NCI-H345 (cell line): ENCODE results near the gene LAMB4.
"Not testable (repeated sequence)": the region's sequence is repeated elsewhere in the genome, so short reads cannot be mapped to it uniquely, and the experiment has no call there.

Experiments used
- DNase-seq: peaks from one replicate; lab custom pipeline; 2025; lab: John Stamatoyannopoulos, UW

LAMB4 gene

DNA sequence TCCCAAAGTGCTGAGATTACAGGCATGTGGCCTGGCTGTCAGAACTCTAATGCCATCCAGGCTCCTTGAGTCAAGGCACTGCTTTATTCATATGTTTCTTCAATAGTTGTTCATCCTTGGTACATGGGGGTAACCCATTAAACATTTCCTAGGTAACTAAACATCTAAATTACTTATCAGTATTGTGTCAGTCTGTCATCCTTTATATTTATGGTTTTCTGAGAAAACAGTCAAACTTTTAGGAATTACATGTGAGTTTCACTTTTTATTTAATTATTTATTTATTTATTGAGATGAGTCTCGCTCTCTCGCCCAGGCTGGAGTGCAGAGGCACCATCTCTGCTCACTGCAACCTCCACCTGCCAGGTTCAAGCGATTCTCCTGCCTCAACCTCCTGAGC is 81.7 kb downstream of the LAMB4 start:
- no peak for DNase-seq

DNA sequence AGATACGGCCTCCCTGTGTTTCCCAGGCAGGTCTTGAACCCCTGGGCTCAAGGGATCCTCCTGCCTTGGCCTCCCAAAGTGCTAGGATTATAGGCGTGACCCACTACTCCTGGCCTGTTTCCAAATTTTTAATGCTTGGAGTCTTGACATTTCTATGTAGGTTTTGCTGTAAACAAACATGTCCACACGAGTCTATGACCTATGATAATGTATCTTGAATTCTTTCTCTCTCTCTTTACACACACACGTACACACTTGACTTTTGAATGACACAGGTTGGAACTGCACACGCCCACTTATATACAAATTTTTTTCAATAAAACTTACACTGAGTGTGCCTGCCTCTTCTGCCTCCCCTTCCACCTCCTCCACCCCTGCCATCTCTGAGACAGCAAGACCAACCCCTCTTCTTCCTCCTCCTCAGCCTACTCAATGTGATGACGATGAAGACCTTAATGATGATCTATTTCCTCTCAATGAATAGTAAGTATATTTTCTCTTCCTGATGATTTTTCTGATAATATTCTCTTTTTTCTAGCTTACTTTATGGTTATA is 83.1 kb downstream of the LAMB4 start:
- DNase-seq, result no peak

DNA sequence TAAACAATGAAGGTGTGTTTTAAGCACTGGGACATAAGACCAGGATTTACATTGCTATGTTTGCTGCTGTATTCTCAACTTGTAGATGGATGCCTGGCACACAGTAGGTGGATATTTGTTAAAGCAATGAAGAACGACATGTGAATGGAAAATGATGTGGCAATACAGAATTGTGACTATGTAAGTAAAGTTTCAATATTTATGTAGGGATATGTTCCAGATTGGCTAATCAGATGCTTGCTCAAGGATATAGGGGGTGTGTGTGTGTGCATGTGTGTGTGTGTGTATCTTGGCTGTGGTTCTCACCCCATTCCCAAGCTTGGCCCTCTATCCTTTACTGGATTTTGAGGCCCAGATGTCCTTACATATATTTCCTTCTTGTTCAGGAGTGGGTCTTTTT is 84.5 kb downstream of the LAMB4 start:
- no peak for DNase-seq

DNA sequence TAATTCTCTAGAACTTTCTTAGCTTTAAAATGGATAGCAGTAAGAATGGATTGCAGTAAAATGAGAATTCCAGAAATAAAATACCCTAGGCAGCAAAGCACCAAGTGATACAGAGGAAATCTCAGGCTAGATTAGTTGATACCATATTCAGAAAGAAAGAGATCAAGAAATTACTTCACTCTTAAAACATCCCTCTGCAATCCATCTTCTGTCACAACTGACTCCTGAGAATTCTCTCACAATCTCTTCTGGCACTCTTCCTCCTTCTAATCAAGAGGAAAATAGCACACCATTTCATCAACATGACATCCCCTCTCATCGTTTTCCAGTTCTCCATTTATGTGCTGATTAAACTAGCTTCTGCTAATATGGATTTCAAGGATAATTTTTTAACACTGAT is 85.0 kb downstream of the LAMB4 start:
- DNase-seq, result no peak

DNA sequence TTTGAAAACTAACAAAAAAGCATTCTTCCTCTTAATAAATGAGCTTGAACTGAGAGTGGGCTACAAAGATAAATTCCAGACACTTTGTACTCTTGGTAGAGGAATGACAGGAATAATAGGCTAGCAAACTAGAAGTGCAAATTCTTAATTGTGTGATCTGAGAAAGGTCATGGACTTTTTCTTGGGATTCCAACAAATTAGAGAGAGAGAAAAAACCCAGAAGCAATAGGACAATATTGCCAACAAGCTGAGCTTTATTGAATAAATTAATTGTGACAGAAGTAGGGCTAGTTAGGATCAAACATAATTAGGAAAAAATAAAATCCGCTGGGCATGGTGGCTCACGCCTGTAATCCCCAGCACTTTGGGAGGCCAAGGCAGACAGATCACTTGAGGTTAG is 85.8 kb downstream of the LAMB4 start:
- no peak for DNase-seq

DNA sequence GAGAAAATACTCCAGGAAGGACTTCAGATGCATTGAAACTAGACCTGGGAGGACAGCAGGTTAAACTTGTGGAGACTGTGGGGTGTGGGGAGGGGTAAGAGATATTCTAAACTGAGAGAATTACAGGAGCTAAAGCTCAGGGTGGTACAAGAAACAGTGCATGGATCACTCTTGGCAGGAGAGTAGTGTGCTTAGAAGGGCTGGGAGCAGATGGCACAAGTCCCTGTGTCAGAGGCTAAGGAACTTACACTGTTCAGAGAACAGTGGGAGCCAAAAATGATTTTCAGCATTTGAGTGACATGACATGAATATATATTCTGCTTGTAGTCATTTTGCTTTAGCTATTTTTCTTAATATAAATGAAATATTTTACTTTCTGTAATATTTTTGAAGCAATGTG is 91.2 kb downstream of the LAMB4 start:
- no peak for DNase-seq

DNA sequence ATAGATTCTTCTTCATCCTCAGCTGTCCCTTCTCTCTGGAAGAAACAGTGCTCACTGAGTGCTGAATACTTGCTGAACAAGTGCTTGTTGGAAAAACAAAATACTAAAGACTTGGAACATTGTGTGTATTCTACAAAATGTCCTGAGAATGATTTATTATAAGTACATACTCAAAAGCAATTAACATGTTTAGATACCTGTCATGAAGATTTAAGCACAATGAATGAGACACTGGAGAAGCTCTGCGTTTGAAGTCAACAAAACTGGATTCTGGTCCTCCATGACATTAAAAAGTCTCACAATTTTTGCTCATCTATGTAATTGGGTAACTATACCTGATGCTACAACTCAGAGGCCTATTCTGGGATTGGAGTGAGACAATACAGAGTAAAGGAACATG is 92.4 kb downstream of the LAMB4 start:
- no peak for DNase-seq

DNA sequence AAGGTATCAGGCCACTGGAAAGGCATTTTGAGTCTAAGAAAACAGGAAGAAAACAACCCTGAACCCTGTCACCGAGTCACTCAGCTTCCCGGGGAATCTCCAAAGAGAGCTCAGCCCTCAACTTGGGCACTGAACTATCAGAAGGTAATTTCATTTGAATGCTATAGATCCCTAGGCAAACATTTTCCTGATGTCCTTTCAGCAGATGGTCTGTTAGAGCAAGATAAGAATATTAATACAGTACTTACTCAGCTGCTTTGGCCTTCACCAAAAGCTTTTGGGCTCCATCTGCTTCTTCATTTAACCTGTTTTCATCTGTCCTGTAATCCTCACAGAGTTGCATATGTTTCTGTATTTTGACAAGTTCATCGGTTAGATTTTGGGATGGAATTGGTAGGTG is 93.0 kb downstream of the LAMB4 start:
- no peak for DNase-seq

DNA sequence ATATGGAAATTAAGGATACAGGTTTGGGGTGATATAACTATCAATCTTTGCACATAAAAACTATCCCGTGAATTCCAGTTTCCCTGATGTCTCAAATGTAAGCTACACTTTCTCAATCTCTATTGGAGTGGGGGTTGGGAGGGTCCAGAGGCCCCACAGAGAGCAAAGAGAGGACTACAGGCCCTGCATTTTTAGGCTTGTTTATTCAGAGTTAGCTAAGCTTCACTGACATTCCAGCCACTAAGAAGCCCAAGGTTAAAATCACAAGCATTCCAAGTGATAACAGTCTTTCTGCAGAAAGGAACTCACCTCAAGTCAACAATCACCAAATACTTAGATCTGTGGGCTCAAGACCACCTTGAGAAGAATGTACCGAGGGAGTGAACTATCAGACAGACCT is 95.6 kb downstream of the LAMB4 start:
- DNase-seq, result no peak

DNA sequence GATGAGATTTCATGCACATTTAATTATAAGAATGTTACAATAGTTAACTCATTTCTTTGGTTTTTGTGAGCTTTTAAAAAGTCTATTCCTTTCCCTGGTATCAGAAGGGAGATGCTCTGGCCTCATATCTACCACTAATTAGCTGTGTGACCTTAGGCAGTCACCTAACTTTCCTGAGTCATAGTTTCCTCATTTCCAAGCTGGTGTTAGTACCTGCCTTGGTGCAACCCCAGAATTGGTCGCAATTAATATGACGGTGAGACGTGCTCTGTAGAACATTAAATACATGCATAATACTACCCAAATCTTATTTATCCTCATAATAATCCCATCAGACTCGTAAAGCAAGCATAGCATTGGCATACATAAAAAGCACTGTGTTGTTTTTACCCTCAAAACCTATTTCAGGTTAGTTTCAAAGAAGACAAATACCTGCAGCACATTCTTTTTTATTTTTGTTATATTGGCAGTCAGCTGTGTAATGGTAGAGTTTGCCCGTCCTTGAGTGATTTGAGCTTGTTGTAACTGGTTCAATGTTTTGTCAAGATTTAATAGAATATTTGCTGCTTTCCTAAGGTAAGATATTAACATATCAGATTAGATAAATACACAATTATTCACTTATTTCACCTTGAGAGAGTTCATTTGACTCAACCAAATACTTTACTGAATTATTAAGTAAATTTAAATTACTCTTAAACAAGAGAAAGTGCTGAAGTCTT is 96.2 kb downstream of the LAMB4 start:
- DNase-seq, result no peak

DNA sequence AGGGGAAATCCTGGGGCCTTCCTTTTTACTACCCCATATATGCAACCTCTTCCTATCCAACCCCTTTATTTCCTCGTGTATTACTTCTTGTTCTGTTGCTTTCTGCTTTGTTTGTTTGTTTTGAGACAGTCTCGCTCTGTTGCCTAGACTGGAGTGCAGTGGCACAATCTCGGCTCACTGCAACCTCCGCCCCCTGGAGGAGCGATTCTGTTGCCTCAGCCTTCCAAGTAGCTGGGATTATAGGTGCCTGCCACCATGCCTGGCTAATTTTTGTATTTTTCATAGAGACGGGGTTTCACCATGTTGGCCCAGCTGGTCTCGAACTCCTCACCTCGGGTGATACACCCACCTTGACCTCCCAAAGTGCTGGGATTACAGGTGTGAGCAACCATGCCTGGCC is 96.9 kb downstream of the LAMB4 start:
- not testable (repeated sequence) for DNase-seq

DNA sequence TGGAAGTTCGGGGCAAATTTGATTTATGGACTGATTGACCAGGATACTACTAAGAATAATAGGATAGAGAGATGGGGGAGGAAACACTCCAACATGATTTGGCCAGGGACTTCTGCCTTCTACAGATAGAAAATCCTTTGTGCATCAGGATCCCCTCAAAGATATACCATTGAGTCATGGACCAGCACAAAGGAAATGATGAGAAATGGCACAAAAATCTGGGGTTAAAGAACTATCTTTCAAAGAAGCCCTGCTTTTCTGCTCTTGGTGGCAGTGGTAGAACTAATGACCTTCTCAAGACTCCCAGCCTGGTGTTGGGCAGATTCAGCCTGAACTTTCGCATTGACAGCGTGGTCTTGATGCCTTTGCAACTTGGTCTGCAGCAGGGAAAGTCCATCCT is 99.6 kb downstream of the LAMB4 start:
- DNase-seq, result no peak

DNA sequence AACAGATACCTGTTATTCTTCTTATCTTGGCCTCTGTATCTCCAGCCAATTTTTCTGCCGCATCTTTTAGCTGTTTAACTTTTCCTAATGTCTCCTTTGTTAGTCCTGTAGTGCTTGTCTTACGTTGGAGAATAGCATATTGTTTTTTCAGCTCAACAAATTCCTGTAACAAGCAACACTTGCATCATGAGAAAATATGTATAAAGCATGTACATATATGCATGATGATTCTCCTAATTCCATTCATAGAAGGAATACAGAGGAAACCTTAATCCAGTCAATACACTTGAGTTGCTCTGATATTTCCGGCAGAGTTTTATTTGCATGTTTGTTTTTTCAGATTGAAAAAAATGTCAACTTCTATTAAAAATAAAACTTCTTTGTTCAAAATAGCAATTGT is 101.1 kb downstream of the LAMB4 start:
- no peak for DNase-seq

DNA sequence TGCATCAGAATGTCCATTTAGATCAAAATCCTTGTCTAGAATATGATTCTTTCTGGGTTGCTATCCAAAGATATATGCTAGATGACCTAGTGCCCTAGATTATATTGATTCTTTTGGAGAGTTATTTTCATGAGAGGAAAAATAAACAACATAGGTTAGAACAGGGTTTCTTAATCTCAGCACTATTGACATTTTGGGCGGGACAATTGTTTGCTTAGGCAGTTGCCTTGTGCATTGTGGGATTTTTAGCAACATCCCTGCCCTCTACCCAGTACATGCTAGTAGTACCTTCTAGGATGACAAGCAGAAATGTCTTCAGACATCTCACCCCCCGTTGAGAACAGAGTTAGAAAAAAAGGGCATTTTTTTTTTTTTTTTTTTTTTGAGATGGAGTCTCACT is 102.0 kb downstream of the LAMB4 start:
- DNase-seq, result peak; percentile 13

DNA sequence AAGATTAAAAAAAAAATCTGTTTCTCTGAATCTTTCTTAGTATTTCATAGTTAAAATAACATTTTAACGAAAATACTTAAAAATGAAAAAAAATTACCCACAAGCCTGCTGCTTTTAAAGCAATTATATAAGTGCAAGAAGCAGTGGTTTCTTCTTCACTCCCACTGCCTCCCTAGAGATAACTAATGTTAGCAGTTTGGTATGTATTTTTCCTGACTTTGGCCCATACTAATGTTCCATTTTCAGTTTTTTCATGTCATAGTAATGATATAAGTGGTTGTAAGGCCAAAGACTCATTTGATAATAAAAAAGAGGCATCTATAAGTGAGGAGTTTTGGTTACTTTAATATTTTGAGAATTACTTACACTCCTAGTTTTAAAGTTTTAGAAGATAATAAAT is 102.9 kb downstream of the LAMB4 start:
- DNase-seq, result no peak

DNA sequence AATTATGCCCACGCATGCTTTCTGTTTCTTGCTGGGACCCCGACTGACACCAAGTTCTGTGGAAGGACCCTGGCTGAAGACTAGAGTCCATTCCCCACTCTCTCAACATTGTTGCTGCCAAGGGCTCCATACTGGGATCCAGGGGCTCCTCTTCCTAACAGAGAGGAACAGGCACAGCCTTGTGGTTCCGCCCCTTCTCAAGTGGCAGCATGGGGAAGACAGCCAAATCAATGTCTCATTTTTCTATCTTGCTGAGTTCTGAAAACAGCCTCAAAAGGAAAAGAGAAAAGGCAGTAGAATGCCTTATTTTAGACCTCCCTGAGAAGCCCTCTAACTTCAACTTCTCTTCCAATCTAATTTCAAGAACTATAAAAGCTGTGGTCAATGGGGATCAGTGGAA is 103.5 kb downstream of the LAMB4 start:
- no peak for DNase-seq

DNA sequence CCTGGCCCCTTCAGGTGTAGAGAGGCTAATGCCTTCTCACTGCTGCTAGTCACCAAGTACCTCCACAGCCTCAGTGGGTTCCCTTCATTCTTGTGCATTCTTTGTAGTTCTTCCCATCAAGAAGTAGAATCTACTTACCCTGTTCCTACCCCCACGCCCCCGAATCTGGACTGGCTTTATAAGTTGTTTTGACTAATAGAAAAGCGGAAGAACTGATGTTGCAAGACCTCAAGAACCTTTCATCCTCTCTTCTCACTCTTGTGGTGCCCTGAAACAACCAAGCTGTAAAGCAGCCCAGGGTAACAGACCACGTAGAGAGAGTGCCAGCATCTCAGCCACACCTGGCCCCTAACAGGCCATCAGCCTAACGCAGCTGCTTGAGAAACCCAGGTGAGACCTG is 104.0 kb downstream of the LAMB4 start:
- no peak for DNase-seq

DNA sequence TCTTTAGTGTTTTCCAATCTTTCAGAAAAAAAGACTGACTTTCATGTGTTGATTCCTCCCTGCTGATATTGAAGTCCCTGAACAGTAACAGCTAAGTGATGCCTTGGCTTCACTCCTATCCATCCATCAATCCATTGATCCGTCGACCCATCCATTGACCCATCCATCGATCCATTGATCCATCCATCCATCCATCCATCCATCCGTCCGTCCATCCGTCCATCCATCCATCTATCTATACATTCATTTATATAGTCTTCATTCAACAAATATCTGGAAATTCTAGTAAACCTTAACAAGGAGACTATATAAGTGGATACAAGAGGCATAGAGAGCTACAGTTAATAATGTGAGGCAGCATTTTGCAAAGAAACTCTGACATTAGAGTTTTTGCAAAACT is 105.6 kb downstream of the LAMB4 start:
- no peak for DNase-seq

DNA sequence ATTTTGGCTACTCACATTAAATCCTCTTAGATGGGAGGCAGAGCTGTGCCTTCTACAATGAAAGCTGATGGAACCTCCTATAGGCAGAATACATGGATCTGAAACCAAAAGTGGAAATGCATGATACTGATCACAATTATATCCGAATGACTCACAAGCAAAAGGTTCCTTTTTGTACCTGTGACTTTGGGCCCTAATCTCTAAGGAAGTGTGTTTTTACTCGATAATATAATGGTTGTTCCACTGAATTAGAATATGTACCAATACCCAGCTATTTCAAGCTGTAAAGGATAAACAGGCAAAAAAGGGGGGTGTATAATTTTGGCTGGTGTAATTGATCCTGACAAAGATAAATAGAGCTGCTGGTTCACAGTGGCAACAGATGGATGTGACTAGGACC is 109.6 kb downstream of the LAMB4 start:
- DNase-seq, result no peak

DNA sequence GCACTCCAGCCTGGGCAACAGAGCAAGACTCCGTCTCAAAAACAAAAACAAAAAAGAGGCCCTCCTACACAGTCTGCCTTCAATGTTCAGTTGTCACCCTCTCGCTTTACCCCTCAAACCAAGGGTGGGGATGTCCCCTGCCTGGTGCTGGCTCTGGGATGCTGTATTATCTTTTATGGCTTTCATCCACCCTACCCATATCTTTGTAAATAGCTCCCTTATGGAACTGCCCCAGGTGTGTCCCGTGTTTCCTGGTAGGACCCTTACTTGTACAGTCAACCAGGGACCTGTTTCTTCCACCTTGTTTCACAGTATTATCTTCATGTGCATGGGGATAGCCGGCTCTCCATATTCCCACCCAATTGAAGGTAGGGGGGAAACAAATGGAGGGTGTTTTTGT is 111.5 kb downstream of the LAMB4 start:
- no peak for DNase-seq

DNA sequence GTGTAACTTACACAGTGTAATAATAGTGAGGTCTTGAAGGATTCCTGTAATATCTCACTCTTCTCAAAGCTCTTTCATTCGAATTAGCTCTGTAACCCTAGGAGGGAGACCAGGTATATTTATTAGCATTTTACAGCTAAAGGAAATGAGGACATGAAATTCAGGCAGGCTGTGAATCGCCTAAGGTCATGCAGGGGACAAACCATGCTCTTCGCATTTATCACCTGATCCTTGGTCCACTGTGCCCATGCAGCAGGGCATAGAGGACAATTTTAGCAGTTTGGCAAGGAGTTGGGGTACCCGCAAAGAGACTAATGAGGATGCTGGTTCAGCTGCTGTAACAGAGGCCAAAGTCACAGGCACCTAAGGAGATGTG is 112.4 kb downstream of the LAMB4 start:
- no peak for DNase-seq

DNA sequence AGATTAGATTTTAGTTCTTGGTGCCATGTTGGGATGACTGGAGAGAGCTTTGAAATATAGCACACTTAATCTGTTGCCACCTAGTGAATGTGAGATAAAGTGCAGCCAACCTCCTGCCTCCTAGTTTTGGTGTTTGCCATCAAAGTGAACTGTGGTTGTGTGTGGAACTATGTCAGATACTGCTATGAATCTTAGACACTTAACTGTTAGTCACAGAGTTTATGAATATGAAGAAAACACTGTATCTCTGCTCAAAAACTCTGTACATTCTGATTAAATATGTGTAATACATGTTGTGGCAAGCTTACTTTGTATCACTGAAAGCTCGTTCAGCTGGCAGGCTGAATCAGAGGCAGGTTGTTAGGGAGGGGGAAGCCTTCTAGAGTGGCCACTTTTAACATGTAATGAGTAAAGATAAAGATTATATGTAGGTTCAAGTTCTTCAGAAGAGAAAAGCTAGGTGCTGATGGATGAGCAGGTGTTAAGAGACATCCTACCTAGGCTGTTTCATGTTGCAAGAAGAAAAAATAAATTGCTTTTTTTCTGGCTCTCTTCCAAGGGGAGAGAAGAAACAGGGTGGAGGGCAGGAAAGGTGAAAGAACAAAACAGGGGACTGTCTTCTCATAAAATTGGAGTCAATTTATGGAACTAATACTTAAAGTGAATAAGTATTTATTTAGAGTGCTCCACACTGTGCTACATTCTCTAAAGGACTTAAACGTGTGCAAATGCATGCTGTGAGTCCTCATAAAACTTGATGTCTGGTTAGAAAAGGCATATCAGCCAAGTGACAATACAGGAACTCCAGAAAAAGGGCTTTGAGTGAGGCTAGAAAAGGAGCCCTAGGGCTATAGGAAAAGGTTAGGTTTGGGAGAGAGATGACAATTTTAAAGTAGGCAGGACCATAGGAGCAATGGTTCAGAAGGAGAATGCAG is 113.1 kb downstream of the LAMB4 start:
- peak; percentile 70 for DNase-seq

DNA sequence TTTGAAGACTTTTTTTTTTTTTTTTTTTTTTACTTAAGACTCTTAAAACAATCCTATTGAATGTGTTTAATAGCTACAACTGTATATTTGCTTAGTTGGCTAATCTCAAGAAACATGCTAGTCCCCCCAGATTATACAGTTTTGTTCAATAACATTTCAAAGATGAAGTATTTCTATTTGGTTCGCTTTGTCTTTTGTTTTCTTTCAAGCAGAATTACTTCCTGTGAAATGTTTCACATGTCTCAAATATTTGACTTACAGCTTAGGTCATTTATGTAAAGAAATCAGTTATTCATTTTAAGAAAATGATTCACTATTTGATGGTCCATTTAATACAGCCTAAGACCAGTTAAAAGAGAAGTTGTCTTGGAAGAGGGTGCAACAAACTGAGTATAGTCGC is 114.4 kb downstream of the LAMB4 start:
- DNase-seq, result no peak
